Activated CD8-positive, alpha-beta T cell treated with anti-CD3 and anti-CD28 coated beads, Interleukin-2, amount 10 ng/mL, durations not matched to agents 7 days and 5 days (primary cell): ENCODE measurements around the gene BIRC5. TPM values are rescaled to one million over a fixed set of nuclear protein-coding genes. Genes with fewer than 3 reads are reported as not detected.
"Not testable (repeated sequence)": the region's sequence is repeated elsewhere in the genome, so short reads cannot be mapped to it uniquely, and the experiment has no call there.

Experiments
- ATAC-seq: fragments of 150-1000 bp; cut with Tn5 transposase; one replicate; pipeline ENCODE4 v1.10.0; 2021; ENCODE audit warnings: moderate library complexity
- CTCF ChIA-PET: fragments of 350-600 bp; sonication (Branson Sonifier 250); formaldehyde crosslinking; loops from one replicate; lab custom pipeline; 2021; ENCODE audit warnings: antibody characterized with exemption; lab: Charles Lee
- POLR2A ChIA-PET: fragments of 350-600 bp; sonication (Branson Sonifier 250); formaldehyde crosslinking; loops from one replicate; lab custom pipeline; 2021; ENCODE audit warnings: antibody characterized with exemption; lab: Charles Lee
- DNase-seq: peaks from one replicate; pipeline ENCODE4 v3.0.0-alpha.2; 2020
- H3K27ac Mint-ChIP-seq: one replicate; pipeline ENCODE4 v1.8.0; 2021; ENCODE audit warnings: mild to moderate bottlenecking, mixed read lengths
- H3K27me3 Mint-ChIP-seq: one replicate; pipeline ENCODE4 v1.8.0; 2021; ENCODE audit warnings: low read depth, mixed read lengths
- H3K36me3 Mint-ChIP-seq: one replicate; pipeline ENCODE4 v1.8.0; 2021; ENCODE audit warnings: low read depth, mixed read lengths
- H3K4me1 Mint-ChIP-seq: one replicate; pipeline ENCODE4 v1.8.0; 2021; ENCODE audit warnings: low read depth, mixed read lengths
- H3K4me3 Mint-ChIP-seq: one replicate; pipeline ENCODE4 v1.8.0; 2021; ENCODE audit warnings: mild to moderate bottlenecking, mixed read lengths
- H3K9me3 Mint-ChIP-seq: one replicate; pipeline ENCODE4 v1.8.0; 2022; ENCODE audit warnings: mixed read lengths; ENCODE audit not compliant: insufficient read depth
- total RNA-seq, 2 experiments: library from RNA; stranded (reverse); gene quantifications; one replicate each; pipeline ENCODE4 v1.2.3, GENCODE V29; 2021

Gene BIRC5
- total RNA-seq, 2 experiments from 2014 or later, result 108 to 114 TPM

DNA sequence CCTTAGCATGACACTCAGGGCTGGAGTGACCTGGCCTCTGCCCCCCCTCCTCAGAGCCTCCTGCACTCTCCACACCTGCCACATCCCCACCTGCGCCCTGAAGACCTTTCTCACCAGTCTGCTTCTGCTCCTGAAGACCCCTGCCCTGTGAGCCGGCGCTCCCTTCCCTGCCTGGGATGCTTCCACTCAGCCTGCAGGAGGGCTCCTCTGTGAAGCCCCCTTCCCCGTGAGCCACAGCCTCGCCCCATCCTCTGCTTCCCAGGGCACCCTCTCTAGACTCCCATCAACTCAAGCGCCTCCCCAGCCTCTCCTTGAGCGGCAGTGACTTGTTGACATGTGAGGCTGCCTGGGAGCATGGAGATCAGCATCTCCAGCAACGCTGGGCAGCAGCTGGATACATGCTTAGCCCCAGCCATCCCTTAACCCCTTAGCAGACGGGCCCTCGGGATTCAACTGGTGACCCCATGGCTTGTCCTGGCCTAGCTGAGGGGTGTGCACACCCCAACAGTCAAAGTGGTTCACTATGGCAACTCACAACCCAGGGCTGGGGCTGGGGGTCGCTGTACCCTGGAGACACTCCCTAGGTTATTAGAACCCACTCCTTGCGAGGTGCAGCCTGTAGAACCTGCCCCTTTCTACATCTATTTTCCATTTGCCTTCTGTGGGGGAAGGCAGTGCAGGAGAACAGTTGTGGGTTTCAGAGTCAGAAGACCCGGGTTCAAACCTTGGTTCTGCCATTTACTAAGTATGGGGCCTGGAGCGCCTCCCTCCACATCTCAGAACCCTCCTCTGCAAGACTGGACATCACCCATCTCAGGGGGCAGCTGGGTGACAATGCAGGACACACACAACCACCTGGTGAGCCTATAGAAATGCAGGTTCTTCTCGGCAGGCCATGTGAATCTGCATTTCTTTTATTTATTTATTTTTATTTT lies 38.9 kb downstream of the BIRC5 start:
- ChIA-PET POLR2A (no interaction called here), CTCF (interaction anchor here (0.9 to 4.3 kb wide), 8 partner anchors 36 to 239 kb away, joined by 3 to 54 read pairs (median 4); no protein-coding TSS in a partner anchor)
- H3K27ac Mint-ChIP-seq, result peak overlapping the region; percentile 82
- peaks cover 6% of the 10 kb centered on the region for H3K27me3 Mint-ChIP-seq
- H3K4me3 Mint-ChIP-seq, result peak overlapping the region; percentile 64
- H3K9me3 Mint-ChIP-seq, result no peaks in the 10 kb centered on the region
- ATAC-seq, result peak; percentile 24
- peak; percentile 41 for DNase-seq
- H3K4me1 Mint-ChIP-seq, result peaks cover 37% of the 10 kb centered on the region
- H3K36me3 Mint-ChIP-seq, result no peaks in the 10 kb centered on the region

DNA sequence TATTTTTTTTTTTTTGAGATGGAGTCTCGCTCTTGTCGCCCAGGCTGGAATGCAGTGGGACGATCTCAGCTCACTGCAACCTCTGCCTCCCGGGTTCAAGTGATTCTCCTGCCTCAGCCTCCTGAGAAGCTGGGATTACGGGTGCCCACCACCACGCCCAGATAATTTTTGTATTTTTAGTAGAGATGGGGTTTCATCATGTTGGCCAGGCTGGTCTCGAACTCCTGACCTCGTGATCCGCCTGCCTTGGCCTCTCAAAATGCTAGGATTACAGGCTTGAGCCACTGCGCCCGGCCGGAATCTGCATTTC lies 39.5 kb downstream of the BIRC5 start:
- H3K9me3 Mint-ChIP-seq, CTCF ChIA-PET, ATAC-seq, H3K27me3 Mint-ChIP-seq, POLR2A ChIA-PET, DNase-seq, H3K36me3 Mint-ChIP-seq: not testable (repeated sequence)
- peak overlapping the region; percentile 55 for H3K27ac Mint-ChIP-seq
- H3K4me3 Mint-ChIP-seq, result peak overlapping the region; percentile 72
- peaks cover 42% of the 10 kb centered on the region for H3K4me1 Mint-ChIP-seq

DNA sequence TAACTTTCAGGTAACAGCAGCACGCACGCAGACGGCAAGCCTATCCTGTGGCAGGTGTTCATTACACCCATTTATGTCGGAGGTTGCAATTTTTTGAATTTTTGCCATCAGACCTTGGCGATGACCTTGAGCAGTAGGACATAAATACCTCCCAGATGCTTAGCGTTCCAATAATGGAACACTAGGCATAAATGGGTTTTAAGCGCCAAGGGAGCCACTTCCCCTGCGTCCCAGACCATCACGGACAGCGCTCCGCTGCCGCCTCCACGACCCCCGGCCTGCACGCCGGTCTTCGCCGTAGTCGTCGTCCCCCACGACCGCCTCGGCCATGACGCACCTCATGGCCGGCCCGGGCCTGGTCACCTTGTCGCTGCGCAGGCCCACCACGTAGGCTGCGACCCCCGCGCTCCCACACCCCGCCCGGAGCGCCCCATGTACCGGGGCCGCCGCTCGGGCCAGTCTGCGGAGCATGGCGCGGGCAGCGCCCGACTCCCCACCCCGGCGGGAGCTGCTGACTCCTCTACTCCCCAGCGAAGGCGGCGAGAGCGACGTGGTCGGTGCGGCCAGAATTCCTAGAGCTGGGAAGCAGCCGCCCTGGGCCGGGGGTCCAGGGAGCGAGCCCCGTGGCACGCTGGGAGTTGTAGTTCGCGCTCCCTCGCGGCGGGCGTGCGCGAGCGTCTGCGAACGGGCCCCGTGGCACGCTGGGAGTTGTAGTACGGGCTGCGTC lies 40.1 kb downstream of the BIRC5 start:
- H3K4me3 Mint-ChIP-seq, result peak overlapping the region; percentile 72
- DNase-seq (peak; percentile 86), ATAC-seq (peak; percentile 65)
- no peaks in the 10 kb centered on the region for H3K9me3 Mint-ChIP-seq
- H3K27me3 Mint-ChIP-seq, result peaks cover 4% of the 10 kb centered on the region
- peaks cover 42% of the 10 kb centered on the region for H3K4me1 Mint-ChIP-seq
- peak overlapping the region; percentile 55 for H3K27ac Mint-ChIP-seq
- no peaks in the 10 kb centered on the region for H3K36me3 Mint-ChIP-seq
- CTCF ChIA-PET, result interaction anchor here (2.1 to 2.4 kb wide), 2 partner anchors 9 to 168 kb away, joined by 6 to 9 read pairs; no protein-coding TSS in a partner anchor
- POLR2A ChIA-PET, result no interaction called here

DNA sequence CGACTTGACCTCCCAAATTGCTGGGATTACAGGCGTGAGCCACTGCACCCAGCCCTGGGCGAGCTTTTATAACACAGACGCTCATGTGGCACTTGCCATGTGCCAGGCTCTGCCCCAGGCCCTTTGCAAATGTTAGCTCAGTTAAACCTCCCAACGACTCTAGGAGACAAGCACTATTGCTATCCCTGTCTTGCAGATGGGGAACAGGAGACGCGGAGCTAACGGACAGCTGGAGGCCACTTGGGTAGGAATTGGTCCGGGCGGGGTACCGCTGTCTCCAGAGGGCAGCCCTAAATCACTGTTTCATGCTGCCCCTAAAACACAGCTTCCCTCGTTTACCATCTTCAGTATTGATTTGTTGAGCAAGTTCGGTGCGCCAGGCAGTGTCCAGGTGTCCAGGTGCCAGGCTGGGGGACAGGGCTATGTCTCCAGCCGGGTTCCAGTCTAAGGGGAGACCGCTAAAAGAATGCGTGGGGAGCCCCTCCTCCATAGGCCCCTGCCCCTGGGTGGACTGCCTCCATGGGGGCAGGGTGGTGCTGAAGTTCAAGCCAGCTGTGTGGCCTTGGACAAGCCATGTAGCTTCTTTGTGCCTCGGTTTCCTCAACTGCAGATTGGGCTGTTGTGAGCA lies 41.1 kb downstream of the BIRC5 start:
- peaks cover 4% of the 10 kb centered on the region for H3K27me3 Mint-ChIP-seq

DNA sequence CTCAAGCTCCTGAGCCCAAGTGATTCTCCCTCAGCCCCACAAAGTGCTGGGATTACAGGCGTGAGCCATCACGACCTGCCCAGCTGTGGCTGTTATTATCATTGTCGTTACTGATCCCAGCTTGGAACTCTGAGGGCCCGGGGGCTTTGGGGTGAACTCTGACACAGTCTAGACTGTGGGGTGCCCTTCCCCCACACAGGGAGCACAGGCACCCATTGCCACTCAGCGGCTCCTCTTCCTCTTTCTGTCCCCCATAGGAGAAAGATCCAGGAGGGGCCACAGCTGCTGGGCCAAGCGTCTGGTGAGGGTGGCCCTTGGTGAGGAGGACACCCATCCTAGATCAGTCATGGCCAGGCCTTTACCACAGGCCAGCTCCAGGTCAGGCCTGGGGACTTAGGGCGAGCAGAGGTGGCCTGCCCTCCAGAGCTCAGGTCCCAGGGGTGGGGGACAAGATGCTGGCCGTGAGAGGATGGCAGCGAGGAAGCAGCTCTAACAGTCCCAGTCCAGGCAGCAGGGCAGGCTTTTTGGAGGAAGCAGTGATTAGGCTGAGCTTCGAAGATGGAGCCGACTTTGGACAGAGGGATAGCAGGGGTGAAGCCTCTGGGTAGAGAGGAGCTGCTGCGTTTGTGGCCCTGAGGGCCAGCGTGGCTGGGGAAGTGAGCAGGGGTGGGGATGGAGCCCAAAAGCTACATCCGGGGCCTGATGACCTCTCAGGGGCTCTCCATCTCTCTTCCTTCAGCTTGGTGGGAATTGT lies 42.1 kb downstream of the BIRC5 start:
- Mint-ChIP-seq H3K27me3 (peaks cover 4% of the 10 kb centered on the region), H3K27ac (no peak overlapping the region), H3K9me3 (no peaks in the 10 kb centered on the region), H3K4me3 (no peak overlapping the region), H3K4me1 (peaks cover 38% of the 10 kb centered on the region), H3K36me3 (no peaks in the 10 kb centered on the region)
- no peak for ATAC-seq
- ChIA-PET CTCF (interaction anchor here (0.9 to 2.4 kb wide), 3 partner anchors 10 to 166 kb away, joined by 3 to 9 read pairs (median 6); no protein-coding TSS in a partner anchor), POLR2A (no interaction called here)
- DNase-seq, result no peak

More for the DNA sequence above, 41.1 kb downstream of the BIRC5 start:
- ATAC-seq (no peak), DNase-seq (no peak)
- H3K36me3 Mint-ChIP-seq, result no peaks in the 10 kb centered on the region
- ChIA-PET POLR2A (no interaction called here), CTCF (interaction anchor here (0.9 to 2.4 kb wide), 3 partner anchors 11 to 166 kb away, joined by 3 to 9 read pairs (median 6); no protein-coding TSS in a partner anchor)
- H3K4me3 Mint-ChIP-seq, result peak overlapping the region; percentile 12
- H3K27ac Mint-ChIP-seq, result no peak overlapping the region
- H3K9me3 Mint-ChIP-seq, result no peaks in the 10 kb centered on the region
- peaks cover 42% of the 10 kb centered on the region for H3K4me1 Mint-ChIP-seq

DNA sequence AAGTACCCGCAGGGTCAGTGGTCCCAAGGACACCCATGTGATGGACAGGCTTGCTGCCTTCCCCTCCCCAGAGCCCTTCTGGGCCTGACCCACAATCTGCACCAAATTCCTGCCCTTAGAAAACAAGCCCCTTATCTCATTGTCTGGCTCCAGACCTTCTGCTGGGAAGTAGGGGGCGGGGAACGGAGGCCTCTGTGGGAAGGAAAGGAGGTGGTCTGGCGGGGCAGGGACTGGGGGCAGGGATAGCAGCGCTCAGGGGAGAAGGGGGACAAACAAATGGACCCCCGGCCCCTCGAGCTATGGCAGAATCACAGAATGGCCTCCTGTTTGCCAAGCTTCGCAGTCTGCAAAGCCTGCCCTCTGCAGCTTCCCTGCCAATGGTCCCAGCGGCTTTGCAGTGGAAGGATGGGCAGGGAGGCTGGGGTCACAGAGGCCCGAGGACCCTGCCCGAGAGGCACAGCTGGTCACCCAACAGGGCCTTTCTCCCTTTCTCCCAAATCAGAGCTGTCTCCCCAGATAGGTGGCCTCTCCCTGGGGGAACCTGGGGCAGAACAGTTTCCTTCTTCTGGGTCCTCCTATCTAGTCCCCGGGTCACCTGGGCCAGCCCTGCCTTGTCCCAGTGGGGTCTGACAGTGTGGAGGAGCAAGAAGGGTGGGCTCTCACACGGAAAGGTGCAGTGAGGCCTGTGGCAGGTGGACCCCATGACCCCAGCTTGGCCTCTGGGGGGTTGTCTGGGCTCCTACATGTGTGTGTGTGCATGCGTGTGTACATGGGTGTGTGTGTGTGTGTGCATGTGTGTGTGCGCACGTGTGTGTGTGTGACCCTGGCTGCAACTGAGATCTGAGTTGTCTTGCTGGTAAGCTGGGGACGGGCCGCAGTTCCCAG lies 42.9 kb downstream of the BIRC5 start:
- ATAC-seq, result no peak
- DNase-seq, result no peak
- H3K36me3 Mint-ChIP-seq, result no peaks in the 10 kb centered on the region
- H3K4me3 Mint-ChIP-seq, result no peak overlapping the region
- CTCF ChIA-PET, result interaction anchor here (2.4 kb wide), 1 partner anchor 165 kb away, joined by 9 read pairs; no protein-coding TSS in a partner anchor
- H3K4me1 Mint-ChIP-seq, result peaks cover 34% of the 10 kb centered on the region
- no peak overlapping the region for H3K27ac Mint-ChIP-seq
- POLR2A ChIA-PET, result no interaction called here
- peaks cover 4% of the 10 kb centered on the region for H3K27me3 Mint-ChIP-seq
- H3K9me3 Mint-ChIP-seq, result no peaks in the 10 kb centered on the region

DNA sequence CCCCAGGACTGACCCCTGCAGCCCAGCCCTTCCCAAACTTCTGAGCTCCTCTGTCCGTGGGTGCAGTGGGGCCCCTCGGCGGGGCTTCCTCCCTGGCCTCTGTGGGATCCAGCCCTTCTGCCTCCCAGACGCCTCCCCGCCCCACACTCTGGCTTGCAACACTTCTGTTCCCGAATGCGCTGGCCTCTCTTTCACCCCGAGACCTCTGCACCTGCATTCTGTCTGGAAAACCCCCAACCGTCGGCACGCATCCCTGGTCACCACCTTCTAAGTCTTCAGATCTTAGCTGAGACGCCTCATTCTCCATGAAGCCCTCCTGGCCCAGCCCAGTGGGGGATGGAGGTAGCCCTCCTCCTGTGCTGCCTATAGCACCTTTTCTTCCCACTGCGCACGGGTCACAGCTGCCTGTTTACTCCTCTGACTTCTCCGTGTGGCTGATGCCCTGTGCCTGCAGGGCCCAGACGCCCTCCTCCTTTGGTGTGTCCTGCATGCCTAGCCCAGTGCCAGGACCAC lies 43.8 kb downstream of the BIRC5 start:
- H3K27me3 Mint-ChIP-seq, result peaks cover 4% of the 10 kb centered on the region
- H3K9me3 Mint-ChIP-seq, result no peaks in the 10 kb centered on the region
- H3K4me1 Mint-ChIP-seq, result peaks cover 30% of the 10 kb centered on the region
- H3K4me3 Mint-ChIP-seq, result no peak overlapping the region
- ATAC-seq, result no peak
- H3K36me3 Mint-ChIP-seq, result no peaks in the 10 kb centered on the region
- ChIA-PET CTCF (interaction anchor here (0.6 kb wide), 1 partner anchor 122 kb away, joined by 3 read pairs; no protein-coding TSS in a partner anchor), POLR2A (no interaction called here)
- no peak overlapping the region for H3K27ac Mint-ChIP-seq
- no peak for DNase-seq

DNA sequence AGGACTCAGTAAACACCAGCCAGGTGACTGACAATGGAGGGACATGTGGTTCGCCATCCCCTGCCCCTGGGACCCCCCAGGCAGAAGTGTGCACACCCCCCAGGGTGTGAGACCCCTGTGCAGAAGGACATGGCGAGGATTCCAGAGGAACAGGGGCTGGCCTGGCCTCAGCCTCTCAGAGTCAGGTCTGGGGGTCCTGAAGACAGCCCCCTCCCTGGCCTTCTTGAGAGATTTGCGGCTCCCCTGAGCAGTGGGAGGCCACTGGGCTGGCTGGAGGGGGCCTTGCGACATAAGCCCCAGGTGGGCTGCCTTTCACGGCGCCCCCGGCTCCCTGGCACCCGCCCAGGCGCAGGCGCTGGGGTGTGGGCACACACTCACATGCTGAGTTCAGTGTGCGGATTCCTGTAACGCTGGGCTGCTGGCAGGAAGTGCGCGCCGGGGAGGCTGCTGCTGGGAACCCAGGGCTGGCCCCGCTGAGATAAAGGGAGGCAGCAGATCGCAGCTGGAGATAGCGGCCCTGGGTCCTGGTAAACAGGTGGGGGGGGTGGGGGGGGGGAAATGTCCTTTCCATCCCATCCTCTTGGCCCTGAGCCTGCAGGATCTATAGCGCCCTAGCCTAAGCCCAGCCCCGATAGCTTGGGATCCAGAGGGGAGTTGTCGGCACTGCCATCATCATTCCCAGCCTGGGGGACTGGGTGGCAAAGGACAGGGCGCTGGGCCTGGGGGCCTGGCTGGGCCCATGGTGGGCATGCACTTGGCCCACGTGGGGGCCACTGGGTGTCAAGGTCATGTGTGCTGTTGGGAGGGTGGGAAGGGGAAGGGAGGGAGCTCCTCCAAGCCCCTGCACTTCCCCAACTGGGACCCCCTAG lies 44.5 kb downstream of the BIRC5 start:
- DNase-seq (peak; percentile 73), ATAC-seq (peak; percentile 56)
- Mint-ChIP-seq H3K4me3 (peak overlapping the region; percentile 34), H3K27ac (peak overlapping the region; percentile 61), H3K9me3 (no peaks in the 10 kb centered on the region), H3K4me1 (peaks cover 30% of the 10 kb centered on the region), H3K27me3 (peaks cover 4% of the 10 kb centered on the region), H3K36me3 (no peaks in the 10 kb centered on the region)
- CTCF ChIA-PET, result interaction anchor here (0.8 kb wide), 1 partner anchor 9 kb away, joined by 4 read pairs; no protein-coding TSS in a partner anchor
- POLR2A ChIA-PET, result interaction anchor here (0.6 kb wide), 1 partner anchor 152 kb away, joined by 5 read pairs; no protein-coding TSS in a partner anchor

DNA sequence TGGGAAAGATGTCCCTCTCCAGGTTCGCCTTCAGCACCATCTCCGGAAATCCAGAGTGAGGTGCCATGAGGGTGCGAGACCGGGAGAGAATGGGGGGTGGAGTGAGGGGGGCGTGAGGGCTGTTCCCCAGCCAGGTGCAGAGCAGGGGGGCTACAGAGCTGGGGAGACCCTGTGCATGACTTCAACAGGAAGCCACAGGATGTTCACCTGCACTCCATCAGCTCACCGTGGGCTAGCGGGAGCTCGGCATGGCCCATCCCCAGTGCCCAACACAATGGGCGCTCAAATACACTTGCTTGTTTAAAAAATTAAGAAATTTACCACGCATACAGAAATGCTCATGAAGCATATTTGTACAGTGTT lies 45.1 kb downstream of the BIRC5 start:
- no peaks in the 10 kb centered on the region for H3K9me3 Mint-ChIP-seq
- no peak for ATAC-seq
- DNase-seq, result no peak
- no peak overlapping the region for H3K4me3 Mint-ChIP-seq
- ChIA-PET CTCF (interaction anchor here (0.8 kb wide), 1 partner anchor 9 kb away, joined by 4 read pairs; no protein-coding TSS in a partner anchor), POLR2A (no interaction called here)
- H3K36me3 Mint-ChIP-seq, result no peaks in the 10 kb centered on the region
- peaks cover 4% of the 10 kb centered on the region for H3K27me3 Mint-ChIP-seq
- no peak overlapping the region for H3K27ac Mint-ChIP-seq
- peaks cover 27% of the 10 kb centered on the region for H3K4me1 Mint-ChIP-seq
